ENCODE results near the gene PRR30.
"Not testable (repeated sequence)": the region's sequence is repeated elsewhere in the genome, so short reads cannot be mapped to it uniquely, and the experiment has no call there.

PRR30 gene

GRCh38 chr2:27139310-27139709 is at the start of gene PRR30:
Gene PRR30 (minus strand): TSS chr2:27139410. CDS start chr2:27138329, 1,081 bp downstream.
- DNase-seq (ENCODE audit: extremely low read depth in 1 of 2, low read depth in 1 of 2), result no peak

- no peak for DNase-seq (ENCODE audit: extremely low read depth in 1 of 2, low read depth in 1 of 2)
Observed at GRCh38 chr2:27186613-27187345, 47.6 kb upstream of the PRR30 start.

GRCh38 chr2:27185331-27186026 is 46.3 kb upstream of the PRR30 start:
- DNase-seq (ENCODE audit: extremely low read depth in 1 of 2, low read depth in 1 of 2), result no peak

- DNase-seq (ENCODE audit: extremely low read depth in 1 of 2, low read depth in 1 of 2), result no peak
Observed at GRCh38 chr2:27184115-27184514, 44.9 kb upstream of the PRR30 start.

GRCh38 chr2:27182346-27182745 is 43.1 kb upstream of the PRR30 start:
- DNase-seq (ENCODE audit: extremely low read depth in 1 of 2, low read depth in 1 of 2), result no peak

- DNase-seq (ENCODE audit: extremely low read depth in 1 of 2, low read depth in 1 of 2), result no peak
Observed at GRCh38 chr2:27179344-27180000, 40.3 kb upstream of the PRR30 start.

- no peak for DNase-seq (ENCODE audit: extremely low read depth in 1 of 2, low read depth in 1 of 2)
Observed at GRCh38 chr2:27178469-27178868, 39.3 kb upstream of the PRR30 start.

GRCh38 chr2:27177441-27178351 is 38.5 kb upstream of the PRR30 start:
- no peak for DNase-seq (ENCODE audit: extremely low read depth in 1 of 2, low read depth in 1 of 2)

GRCh38 chr2:27175781-27176180 is 36.6 kb upstream of the PRR30 start:
- not testable (repeated sequence) for DNase-seq (ENCODE audit: extremely low read depth in 1 of 2, low read depth in 1 of 2)

GRCh38 chr2:27175330-27175729 is 36.1 kb upstream of the PRR30 start:
- no peak for DNase-seq (ENCODE audit: extremely low read depth in 1 of 2, low read depth in 1 of 2)

- no peak for DNase-seq (ENCODE audit: extremely low read depth in 1 of 2, low read depth in 1 of 2)
Observed at GRCh38 chr2:27174638-27175037, 35.4 kb upstream of the PRR30 start.

GRCh38 chr2:27171351-27171848 is 32.2 kb upstream of the PRR30 start:
- DNase-seq (ENCODE audit: extremely low read depth in 1 of 2, low read depth in 1 of 2), result no peak

- no peak for DNase-seq (ENCODE audit: extremely low read depth in 1 of 2, low read depth in 1 of 2)
Observed at GRCh38 chr2:27170581-27171337, 31.5 kb upstream of the PRR30 start.

GRCh38 chr2:27164960-27165763 is 26.0 kb upstream of the PRR30 start:
- no peak for DNase-seq (ENCODE audit: extremely low read depth in 1 of 2, low read depth in 1 of 2)

- DNase-seq (ENCODE audit: extremely low read depth in 1 of 2, low read depth in 1 of 2), result no peak
Observed at GRCh38 chr2:27162151-27163121, 23.2 kb upstream of the PRR30 start.

- no peak for DNase-seq (ENCODE audit: extremely low read depth in 1 of 2, low read depth in 1 of 2)
Observed at GRCh38 chr2:27160191-27160590, 21.0 kb upstream of the PRR30 start.

- DNase-seq (ENCODE audit: extremely low read depth in 1 of 2, low read depth in 1 of 2), result no peak
Observed at GRCh38 chr2:27159271-27159670, 20.1 kb upstream of the PRR30 start.

- no peak for DNase-seq (ENCODE audit: extremely low read depth in 1 of 2, low read depth in 1 of 2)
Observed at GRCh38 chr2:27158468-27158867, 19.3 kb upstream of the PRR30 start.

Measured in stimulated activated CD8-positive, alpha-beta memory T cell treated with anti-CD3 and anti-CD28 coated beads, Interleukin-7, amount 100 ng/mL, for 48 hours (primary cell).